ENCODE measurements around the gene KPNA1. TPM values are rescaled to one million over a fixed set of nuclear protein-coding genes. Genes with fewer than 3 reads are reported as not detected.

The KPNA1 gene
- total RNA-seq, 1 experiment from 2014 or later, result 58.9 TPM

- DNase-seq (ENCODE audit: low spot score), result no peak
- in situ Hi-C loops (cut with HindIII; ENCODE audit: low sequenced_read_pairs), result no loop called here
Observed at GRCh38 chr3:122394173-122394572, 120.6 kb downstream of the KPNA1 start.

GRCh38 chr3:122392868-122393844 is 121.6 kb downstream of the KPNA1 start:
- peak; percentile 65 for DNase-seq (ENCODE audit: low spot score)
- in situ Hi-C loops (cut with HindIII; ENCODE audit: low sequenced_read_pairs), result no loop called here

GRCh38 chr3:122391681-122392446 is 122.9 kb downstream of the KPNA1 start:
- in situ Hi-C loops (cut with HindIII; ENCODE audit: low sequenced_read_pairs), result no loop called here
- no peak for DNase-seq (ENCODE audit: low spot score)

DNA sequence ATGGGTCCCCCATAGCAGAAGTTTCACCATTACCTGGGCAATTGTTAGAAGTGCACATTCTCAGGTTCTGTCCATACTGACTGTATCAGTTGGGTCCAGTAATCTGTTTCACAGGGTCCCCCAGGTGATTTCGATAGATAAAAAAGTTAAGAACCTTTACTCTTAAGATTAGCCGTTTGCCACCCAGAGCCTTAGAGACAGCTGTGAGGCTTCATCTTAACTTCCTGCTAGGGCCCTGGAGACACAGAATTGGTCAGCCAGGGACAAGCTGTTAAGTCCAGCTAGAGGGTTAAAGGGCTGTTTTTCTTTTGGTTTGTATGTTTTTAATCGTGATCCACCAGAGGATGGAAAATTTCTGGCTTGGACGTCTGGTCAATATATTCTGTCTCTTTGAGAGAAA is 124.1 kb downstream of the KPNA1 start:
- DNase-seq (ENCODE audit: low spot score), result no peak
- in situ Hi-C loops (cut with HindIII; ENCODE audit: low sequenced_read_pairs), result no loop called here

GRCh38 chr3:122389892-122390291 is 124.8 kb downstream of the KPNA1 start:
- in situ Hi-C loops (cut with HindIII; ENCODE audit: low sequenced_read_pairs), result no loop called here
- DNase-seq (ENCODE audit: low spot score), result no peak

- in situ Hi-C loops (cut with HindIII; ENCODE audit: low sequenced_read_pairs), result no loop called here
- DNase-seq (ENCODE audit: low spot score), result no peak
Observed at GRCh38 chr3:122389197-122389596, 125.5 kb downstream of the KPNA1 start.

DNA sequence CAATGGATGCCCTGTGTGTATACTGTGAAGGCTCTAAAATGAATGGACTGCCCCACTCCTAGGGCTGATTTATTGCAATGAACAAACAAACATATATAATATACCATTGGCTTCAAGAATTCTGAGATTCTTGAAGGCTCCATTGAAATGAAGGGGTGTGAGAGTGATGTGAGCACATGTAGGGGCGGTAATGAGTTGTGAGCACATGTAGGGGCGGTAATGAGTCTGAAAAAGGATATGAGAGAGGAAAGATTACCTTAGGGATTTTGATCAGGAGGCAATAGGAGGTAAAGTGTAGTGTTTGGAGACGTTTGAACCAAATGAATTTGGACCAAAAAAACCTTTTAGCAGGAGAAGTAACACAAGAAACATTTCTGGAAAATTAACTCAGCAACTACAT is 127.0 kb downstream of the KPNA1 start:
- in situ Hi-C loops (cut with HindIII; ENCODE audit: low sequenced_read_pairs), result no loop called here
- DNase-seq (ENCODE audit: low spot score), result no peak

DNA sequence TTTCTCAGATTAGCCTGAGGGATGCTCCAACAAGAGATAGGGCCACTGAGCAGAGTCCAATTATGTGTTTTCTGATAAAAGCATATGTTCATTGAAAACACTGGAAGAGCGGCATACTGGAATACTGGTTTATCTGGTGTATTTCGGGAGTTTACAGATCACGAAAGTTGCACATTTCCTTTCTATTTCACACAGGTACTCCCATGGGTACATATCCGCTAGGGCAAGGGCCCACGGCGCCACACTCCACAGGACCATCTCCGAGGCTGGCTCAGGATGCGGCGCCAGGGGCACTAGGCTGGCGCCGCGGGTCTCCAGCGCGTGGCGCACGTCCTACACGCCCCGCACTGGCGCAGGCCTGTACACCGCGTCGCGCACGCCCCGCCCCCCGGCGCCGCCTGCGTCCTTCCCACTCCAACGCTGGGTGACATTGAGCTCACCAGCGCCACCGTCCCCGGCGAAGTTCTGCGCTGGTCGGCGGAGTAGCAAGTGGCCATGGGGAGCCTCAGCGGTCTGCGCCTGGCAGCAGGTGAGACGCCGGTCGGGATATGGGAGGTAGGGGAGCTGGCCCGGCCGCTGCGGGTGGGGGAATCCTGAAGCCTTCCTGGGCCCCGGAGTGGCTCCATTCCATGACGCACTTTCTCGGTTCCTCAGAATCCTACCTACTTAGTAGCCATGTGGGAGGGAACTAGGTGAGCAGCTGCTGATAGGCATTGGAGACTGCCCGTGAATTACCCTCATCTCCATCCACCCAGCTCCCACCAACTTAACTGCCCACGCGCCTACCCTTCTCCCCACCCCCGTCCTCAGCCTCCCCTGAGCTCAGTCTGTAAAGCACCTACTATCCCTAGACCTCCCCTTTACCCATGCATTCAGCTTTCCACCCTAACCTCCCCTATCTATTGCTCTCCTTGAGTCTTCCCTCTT is 130.7 kb downstream of the KPNA1 start, which contains the start of gene FAM162A:
FAM162A (plus strand) TSS at position 412 of the 927 bp plus-strand sequence; CDS start at position 496, 84 bp downstream.
- in situ Hi-C loops (cut with HindIII; ENCODE audit: low sequenced_read_pairs), result no loop called here
- peak; percentile 95 for DNase-seq (ENCODE audit: low spot score)

- in situ Hi-C loops (cut with HindIII; ENCODE audit: low sequenced_read_pairs), result no loop called here
- DNase-seq (ENCODE audit: low spot score), result peak; percentile 92
Observed at GRCh38 chr3:122382888-122383666, 131.7 kb downstream of the KPNA1 start, which contains the start of gene MIX23. Gene MIX23, minus strand, starts transcription at chr3:122383231. Its CDS starts 7 bp downstream, at chr3:122383224.

DNA sequence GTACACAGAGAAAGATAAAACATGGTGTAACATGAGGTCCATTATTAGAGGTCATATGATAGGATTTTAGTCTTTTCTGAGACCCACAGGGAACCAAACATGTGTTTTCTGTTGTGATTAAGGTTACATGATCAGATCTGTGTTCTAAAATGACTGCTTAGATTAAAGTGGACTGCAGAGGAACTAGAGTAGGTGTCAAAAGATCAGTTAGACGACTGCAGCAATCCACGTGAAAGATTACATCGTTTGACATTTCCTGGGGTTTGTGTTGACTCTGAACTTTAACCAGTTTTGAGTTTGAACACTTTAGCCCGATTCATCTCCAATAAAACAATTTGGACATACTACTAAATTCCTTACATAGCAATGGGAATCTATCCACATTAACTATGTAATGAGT is 136.8 kb downstream of the KPNA1 start:
- in situ Hi-C loops (cut with HindIII; ENCODE audit: low sequenced_read_pairs), result no loop called here
- no peak for DNase-seq (ENCODE audit: low spot score)

- no peak for DNase-seq (ENCODE audit: low spot score)
- in situ Hi-C loops (cut with HindIII; ENCODE audit: low sequenced_read_pairs), result no loop called here
Observed at GRCh38 chr3:122374034-122374433, 140.7 kb downstream of the KPNA1 start.

Other genes starting within 250 kb of the KPNA1 start
- gene CSTA, start 189.7 kb downstream of the KPNA1 start, total RNA-seq (2014; rRNA removed; shearing (Covaris generic)), result not detected in 2 replicates
- gene MIX23, start 131.7 kb downstream of the KPNA1 start, total RNA-seq (2014; rRNA removed; shearing (Covaris generic)), result 72.6 and 93.7 TPM in 2 replicates
- gene FAM162A, start 130.8 kb downstream of the KPNA1 start, total RNA-seq (2014; rRNA removed; shearing (Covaris generic)), result 35.6 and 58.4 TPM in 2 replicates
- gene WDR5B, start 98.9 kb downstream of the KPNA1 start, total RNA-seq (2014; rRNA removed; shearing (Covaris generic)), result 1.5 and 3.5 TPM in 2 replicates
- gene PARP9, start 49.4 kb upstream of the KPNA1 start, total RNA-seq (2014; rRNA removed; shearing (Covaris generic)), result 3.8 and 4.1 TPM in 2 replicates
- 4.9 and 5.3 TPM in 2 replicates for gene DTX3L, start 49.4 kb upstream of the KPNA1 start, total RNA-seq (2014; rRNA removed; shearing (Covaris generic))
- gene PARP15, start 62.7 kb upstream of the KPNA1 start, total RNA-seq (2014; rRNA removed; shearing (Covaris generic)), result not detected in 2 replicates
- 9.7 and 21.2 TPM in 2 replicates for gene PARP14, start 165.9 kb upstream of the KPNA1 start, total RNA-seq (2014; rRNA removed; shearing (Covaris generic))

All from G401 (cell line).